Stimulated activated naive CD8-positive, alpha-beta T cell treated with anti-CD3 and anti-CD28 coated beads, Interleukin-15, Interleukin-2, amounts not matched to agents 100 ng/mL and 50 ng/mL, for 24 hours (primary cell): ENCODE results near the gene SP3.
A peak's percentile ranks its signal among the peaks of the same experiment; 100 is the strongest.
"Not testable (repeated sequence)": the region's sequence is repeated elsewhere in the genome, so short reads cannot be mapped to it uniquely, and the experiment has no call there.

Experiments
- H3K27ac Mint-ChIP-seq: one replicate; pipeline ENCODE4 v1.8.0; 2021; ENCODE audit warnings: mild to moderate bottlenecking, mixed read lengths
- H3K27me3 Mint-ChIP-seq: one replicate; pipeline ENCODE4 v1.8.0; 2021; ENCODE audit warnings: mixed read lengths
- H3K36me3 Mint-ChIP-seq: one replicate; pipeline ENCODE4 v1.8.0; 2021; ENCODE audit warnings: low read depth, mixed read lengths
- H3K4me1 Mint-ChIP-seq: one replicate; pipeline ENCODE4 v1.8.0; 2021; ENCODE audit warnings: low read depth, mixed read lengths
- H3K4me3 Mint-ChIP-seq: one replicate; pipeline ENCODE4 v1.8.0; 2021; ENCODE audit warnings: mild to moderate bottlenecking, mixed read lengths
- H3K9me3 Mint-ChIP-seq: one replicate; pipeline ENCODE4 v1.8.0; 2021; ENCODE audit warnings: mixed read lengths

The SP3 gene

DNA sequence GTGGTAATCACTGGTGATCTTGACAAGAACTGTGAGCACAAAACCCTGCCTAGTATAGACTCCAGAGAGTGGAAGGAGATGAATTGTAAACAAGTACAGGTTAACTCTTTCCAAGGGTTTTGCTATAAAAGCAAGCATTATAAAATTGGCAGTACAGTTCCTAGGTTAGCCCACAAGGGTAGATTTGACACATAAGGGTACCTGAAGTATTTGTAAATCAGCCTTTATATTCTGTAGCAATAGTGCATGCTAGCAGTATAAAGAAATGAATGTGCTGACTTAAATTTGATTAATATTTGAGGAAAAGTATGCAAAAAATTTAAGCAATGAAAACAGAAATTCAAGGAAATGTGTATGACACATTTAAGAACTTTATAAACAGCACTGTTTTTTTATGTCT, 42.4 kb downstream of the SP3 start:
- no peak overlapping the region for H3K27ac Mint-ChIP-seq
- H3K27me3 Mint-ChIP-seq = no peaks in the 10 kb centered on the region
- H3K9me3 Mint-ChIP-seq = no peaks in the 10 kb centered on the region
- peaks cover 74% of the 10 kb centered on the region for H3K4me1 Mint-ChIP-seq
- H3K4me3 Mint-ChIP-seq = no peak overlapping the region
- peaks cover 52% of the 10 kb centered on the region for H3K36me3 Mint-ChIP-seq

DNA sequence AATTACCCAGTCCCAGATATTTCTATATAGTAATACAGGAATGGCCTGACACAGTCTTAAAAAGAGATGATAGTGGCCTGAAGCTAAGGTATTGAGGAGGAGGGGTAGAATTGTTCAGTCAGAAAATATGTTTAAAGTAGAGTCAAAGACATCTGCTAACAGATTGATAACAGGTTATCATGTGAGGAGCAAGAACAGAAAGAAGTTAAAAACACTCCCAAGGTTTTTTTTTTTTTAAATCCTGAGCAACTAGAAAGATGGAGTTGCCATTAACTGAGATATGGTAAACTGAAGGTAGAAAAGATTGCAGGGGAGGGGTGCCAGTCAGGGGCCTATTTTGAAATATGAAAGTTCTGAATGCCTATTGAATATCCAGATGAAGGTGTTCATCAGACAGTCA, 43.1 kb downstream of the SP3 start:
- H3K27me3 Mint-ChIP-seq = no peaks in the 10 kb centered on the region
- H3K4me1 Mint-ChIP-seq = peaks cover 71% of the 10 kb centered on the region
- no peak overlapping the region for H3K27ac Mint-ChIP-seq
- no peaks in the 10 kb centered on the region for H3K9me3 Mint-ChIP-seq
- H3K4me3 Mint-ChIP-seq = no peak overlapping the region
- H3K36me3 Mint-ChIP-seq = peaks cover 57% of the 10 kb centered on the region

DNA sequence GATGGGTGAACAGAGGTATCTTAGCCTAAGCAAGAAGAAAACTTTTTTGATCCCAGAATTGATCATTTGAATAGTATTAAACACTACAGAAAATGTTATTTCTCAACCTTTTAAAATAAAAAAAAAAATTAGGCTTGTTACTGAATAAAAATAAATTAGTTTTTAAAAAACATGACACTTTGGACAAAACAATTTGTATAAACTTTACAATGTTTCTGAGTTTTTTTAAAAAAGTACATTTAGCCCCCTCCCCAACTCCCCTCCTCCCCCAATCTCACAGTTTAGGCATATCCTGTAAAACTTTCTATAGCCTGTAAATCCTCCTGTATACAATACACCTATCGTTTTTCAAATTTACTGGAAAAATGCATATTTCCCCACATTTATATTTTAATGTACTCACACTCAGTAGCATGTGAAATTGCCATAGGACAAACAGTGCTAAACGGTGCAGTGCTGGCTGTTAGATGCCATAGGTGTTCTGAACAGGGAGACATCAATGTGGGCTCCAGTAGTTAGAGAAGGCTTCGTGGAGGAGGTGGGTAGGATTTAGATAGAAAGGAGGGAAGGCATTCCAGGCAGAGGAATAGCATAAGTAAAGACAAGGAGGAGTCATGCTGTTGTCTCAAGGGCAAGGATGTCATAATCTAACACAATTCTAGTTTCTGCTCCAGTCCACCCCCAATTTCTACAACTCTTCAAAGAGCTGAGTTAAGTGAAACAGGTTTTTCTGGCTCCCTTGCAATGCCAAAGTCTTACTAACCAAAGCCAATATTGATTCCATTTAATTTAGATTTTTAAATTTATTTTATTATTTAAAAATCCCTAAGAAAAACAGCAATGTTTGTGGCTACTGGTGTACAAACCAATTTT, 50.9 kb downstream of the SP3 start:
- H3K27me3 Mint-ChIP-seq = no peaks in the 10 kb centered on the region
- H3K27ac Mint-ChIP-seq = no peak overlapping the region
- peaks cover 84% of the 10 kb centered on the region for H3K36me3 Mint-ChIP-seq
- H3K9me3 Mint-ChIP-seq = no peaks in the 10 kb centered on the region
- H3K4me1 Mint-ChIP-seq = peaks cover 10% of the 10 kb centered on the region
- no peak overlapping the region for H3K4me3 Mint-ChIP-seq

DNA sequence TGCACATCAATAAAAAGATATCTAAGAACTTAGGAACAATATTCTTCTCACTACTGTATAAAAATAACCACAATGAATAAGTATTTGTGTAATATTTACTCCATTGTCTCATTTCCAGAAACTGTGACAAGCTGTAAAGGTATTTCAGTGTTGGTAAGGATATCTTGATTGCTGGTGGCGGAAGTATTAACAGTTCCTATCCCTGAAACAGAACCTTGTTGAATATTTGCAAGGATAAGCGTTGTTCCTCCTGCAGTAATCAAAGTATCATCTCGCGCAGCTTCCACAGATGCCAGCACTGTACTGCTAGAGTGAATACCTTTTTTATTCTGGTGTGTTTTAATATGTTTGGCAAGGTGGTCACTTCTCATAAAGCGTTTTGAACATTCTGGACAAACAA, 55.3 kb downstream of the SP3 start:
- Mint-ChIP-seq H3K9me3 (no peaks in the 10 kb centered on the region), H3K36me3 (peaks cover 92% of the 10 kb centered on the region), H3K4me1 (peaks cover 5% of the 10 kb centered on the region), H3K27ac (no peak overlapping the region), H3K4me3 (no peak overlapping the region), H3K27me3 (no peaks in the 10 kb centered on the region)

DNA sequence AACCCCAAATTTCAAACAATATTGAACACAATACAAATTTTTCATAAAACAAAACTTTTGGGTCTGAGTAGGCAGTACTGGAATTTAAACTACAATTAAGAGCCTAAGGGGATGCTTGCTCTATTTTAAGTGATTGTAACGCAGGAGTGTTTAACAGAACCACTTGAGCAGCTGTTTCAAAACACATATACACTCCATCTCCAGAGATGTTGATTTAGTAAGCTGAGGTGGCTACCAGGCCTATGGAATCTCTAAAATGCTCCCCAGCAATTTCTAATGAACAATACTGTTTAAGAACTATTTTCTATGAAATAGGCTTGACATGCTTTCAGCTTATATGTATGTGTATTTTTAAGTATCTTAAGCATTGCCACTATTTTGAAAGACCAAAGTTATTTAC, 58.5 kb downstream of the SP3 start:
- Mint-ChIP-seq H3K27me3 (no peaks in the 10 kb centered on the region), H3K4me1 (no peaks in the 10 kb centered on the region), H3K27ac (no peak overlapping the region), H3K9me3 (no peaks in the 10 kb centered on the region), H3K4me3 (no peak overlapping the region), H3K36me3 (peaks cover 82% of the 10 kb centered on the region)

DNA sequence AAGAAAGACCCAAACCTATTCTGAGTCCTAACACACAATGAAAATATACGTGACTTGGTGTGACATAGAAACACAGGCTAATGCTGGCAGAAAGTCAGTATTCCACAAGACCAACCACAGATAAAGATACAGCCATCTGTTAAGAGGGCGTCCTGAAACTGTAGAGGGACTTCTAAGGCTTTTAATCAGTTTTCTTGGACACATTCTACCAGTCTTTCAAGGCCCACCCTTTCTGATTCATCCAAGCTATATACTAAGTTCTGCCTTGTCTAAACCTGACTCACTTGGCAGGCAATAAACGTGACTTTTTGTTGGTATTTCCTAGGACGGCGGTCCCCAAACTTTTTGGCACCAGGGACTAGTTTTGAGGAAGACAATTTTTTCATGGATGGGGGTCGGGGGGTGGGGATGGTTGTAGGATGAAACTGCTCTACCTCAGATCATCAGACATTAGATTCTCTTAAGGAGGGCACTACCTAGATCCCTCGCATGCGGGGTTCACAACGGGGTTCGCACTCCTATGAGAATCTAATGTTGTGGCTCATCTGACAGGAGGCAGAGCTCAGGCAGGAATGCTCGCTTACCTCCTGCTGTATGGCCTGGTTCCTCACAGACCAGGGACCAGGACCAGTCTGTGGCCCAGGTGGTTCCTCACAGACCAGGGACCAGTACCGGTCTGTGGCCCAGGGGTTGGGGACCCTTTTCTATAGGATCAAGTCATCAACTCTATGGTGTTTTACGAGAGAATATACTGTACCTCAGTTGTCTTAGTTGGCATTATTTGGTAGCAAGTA, 61.4 kb downstream of the SP3 start:
- H3K9me3 Mint-ChIP-seq = no peaks in the 10 kb centered on the region
- peaks cover 7% of the 10 kb centered on the region for H3K4me1 Mint-ChIP-seq
- peaks cover 60% of the 10 kb centered on the region for H3K36me3 Mint-ChIP-seq
- H3K4me3 Mint-ChIP-seq = no peak overlapping the region
- H3K27me3 Mint-ChIP-seq = no peaks in the 10 kb centered on the region
- H3K27ac Mint-ChIP-seq = no peak overlapping the region

DNA sequence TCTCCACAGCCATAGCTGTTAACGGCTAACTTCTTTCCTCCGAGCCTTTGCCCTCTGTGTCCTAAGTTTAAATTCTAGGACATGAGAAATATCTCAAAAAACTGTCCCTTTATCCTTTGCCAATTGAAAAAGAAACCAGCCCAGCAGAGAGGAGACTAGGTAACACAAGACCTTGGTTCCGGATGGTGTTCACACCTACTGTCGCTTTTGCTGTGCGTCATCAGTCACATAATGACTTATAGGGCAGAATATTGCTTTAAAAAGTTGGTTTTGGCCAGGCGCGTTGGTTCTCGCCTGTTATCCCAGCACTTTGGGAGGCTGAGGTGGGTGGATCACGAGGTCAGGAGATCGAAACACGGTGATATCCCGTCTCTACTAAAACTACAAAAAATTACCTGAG, 66.2 kb downstream of the SP3 start:
- Mint-ChIP-seq H3K4me3 (no peak overlapping the region), H3K9me3 (no peaks in the 10 kb centered on the region), H3K36me3 (peaks cover 19% of the 10 kb centered on the region), H3K4me1 (peaks cover 42% of the 10 kb centered on the region), H3K27ac (peak overlapping the region; percentile 58), H3K27me3 (no peaks in the 10 kb centered on the region)

DNA sequence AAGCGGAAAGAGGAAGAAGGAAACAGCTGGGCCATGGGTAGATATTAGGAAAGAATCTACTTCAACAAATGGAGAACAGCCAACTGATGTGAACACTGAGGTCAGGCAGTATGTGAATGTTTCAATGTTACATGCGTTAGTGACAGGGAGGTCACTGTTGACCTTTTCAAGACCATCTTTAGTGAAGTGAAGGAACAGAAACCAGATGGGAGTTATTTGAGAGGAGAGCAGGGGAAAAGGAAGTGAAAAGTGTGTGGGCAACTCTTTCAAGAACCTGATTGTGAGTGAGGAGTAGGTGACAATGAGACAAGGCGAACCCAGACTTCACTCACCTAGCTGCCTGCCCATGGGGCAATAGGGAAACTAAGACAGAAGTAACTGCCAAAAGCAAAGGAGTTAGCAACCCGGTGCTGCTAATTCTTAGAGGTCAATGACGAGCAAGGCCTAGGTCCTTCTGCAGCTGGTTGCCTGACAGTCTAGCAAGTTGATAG, 67.0 kb downstream of the SP3 start:
- no peaks in the 10 kb centered on the region for H3K27me3 Mint-ChIP-seq
- H3K4me1 Mint-ChIP-seq = peaks cover 42% of the 10 kb centered on the region
- H3K4me3 Mint-ChIP-seq = no peak overlapping the region
- H3K27ac Mint-ChIP-seq = peak overlapping the region; percentile 51
- peaks cover 16% of the 10 kb centered on the region for H3K36me3 Mint-ChIP-seq
- H3K9me3 Mint-ChIP-seq = no peaks in the 10 kb centered on the region

DNA sequence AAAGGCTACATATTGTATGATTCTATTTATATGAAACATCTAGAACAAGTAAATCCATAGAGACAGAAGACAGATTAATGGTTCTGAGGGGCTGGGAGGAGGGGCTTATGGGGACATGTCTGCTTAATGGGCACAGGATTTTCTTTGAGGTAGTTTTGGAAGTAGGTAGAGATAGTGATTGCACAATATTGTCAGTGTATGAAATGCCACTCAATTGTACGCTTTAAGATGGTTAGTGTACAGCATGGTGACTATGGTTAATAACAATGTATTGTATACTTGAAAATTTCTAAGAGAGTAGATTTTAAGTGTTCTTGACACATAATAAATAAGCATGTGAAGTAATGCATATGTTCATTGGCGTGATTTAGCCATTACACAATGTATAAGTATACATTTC, 68.4 kb downstream of the SP3 start:
- H3K27me3 Mint-ChIP-seq = peaks cover under 1% of the 10 kb centered on the region
- H3K36me3 Mint-ChIP-seq = peaks cover 11% of the 10 kb centered on the region
- H3K9me3 Mint-ChIP-seq = no peaks in the 10 kb centered on the region
- H3K4me1 Mint-ChIP-seq = peaks cover 50% of the 10 kb centered on the region
- no peak overlapping the region for H3K27ac Mint-ChIP-seq
- no peak overlapping the region for H3K4me3 Mint-ChIP-seq

DNA sequence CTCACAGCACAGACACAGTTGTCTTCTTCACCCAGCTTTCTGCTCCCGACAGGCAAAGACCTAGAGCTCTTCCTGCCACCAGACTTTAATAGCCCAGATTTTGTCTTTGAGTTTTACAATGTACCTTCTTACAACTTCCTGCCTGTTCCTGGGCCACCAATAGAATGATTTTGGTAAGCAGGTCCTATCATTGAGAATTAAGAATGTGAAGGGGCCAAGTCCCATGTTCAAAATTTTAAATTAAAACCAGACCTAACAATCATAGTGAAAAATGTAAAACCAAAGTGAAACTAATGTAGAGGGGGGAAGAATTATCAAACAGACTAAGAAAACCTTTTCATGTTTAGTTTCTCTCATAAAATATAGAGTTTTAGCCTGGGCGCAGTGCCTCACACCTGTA, 72.8 kb downstream of the SP3 start:
- H3K9me3 Mint-ChIP-seq = peaks cover 10% of the 10 kb centered on the region
- H3K27me3 Mint-ChIP-seq = peaks cover 4% of the 10 kb centered on the region
- H3K4me1 Mint-ChIP-seq = peaks cover 30% of the 10 kb centered on the region
- no peak overlapping the region for H3K27ac Mint-ChIP-seq
- H3K36me3 Mint-ChIP-seq = no peaks in the 10 kb centered on the region
- no peak overlapping the region for H3K4me3 Mint-ChIP-seq

DNA sequence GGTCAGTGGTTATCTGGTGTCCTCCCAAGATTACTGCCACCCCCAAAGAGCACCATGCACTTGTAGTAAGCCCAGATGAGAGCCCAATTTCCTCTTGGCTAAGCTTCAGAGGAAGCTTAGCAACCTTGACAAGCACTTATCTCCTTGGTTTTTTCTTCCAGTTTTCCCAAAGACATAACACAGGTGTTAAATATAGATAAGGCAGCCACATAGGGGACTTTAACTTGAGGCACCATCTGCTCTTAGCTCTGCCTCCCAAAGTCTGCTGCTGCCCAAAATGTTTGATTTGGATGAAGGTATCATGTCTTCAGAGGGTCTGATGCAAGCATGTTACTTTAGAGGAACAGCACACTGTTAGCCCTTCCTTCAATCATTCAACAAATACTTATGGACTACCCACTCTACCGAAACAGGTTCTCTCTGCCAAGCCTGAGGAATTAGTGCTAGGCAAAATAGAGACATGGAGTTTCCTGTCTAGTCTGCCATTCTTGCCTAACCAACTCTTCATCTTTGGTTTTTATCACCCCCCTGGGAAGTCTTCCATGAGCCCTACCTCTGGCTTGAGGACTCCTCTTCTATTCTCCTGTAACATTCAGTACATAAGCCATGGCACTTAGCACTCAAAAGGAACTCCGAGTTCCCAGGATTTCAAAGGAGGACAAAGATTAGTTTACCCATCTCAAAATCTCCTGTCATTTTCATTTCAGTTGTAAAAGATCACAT, 73.7 kb downstream of the SP3 start:
- Mint-ChIP-seq H3K9me3 (peaks cover 10% of the 10 kb centered on the region), H3K36me3 (no peaks in the 10 kb centered on the region), H3K27ac (no peak overlapping the region), H3K4me3 (no peak overlapping the region), H3K4me1 (peaks cover 24% of the 10 kb centered on the region), H3K27me3 (peaks cover 11% of the 10 kb centered on the region)

DNA sequence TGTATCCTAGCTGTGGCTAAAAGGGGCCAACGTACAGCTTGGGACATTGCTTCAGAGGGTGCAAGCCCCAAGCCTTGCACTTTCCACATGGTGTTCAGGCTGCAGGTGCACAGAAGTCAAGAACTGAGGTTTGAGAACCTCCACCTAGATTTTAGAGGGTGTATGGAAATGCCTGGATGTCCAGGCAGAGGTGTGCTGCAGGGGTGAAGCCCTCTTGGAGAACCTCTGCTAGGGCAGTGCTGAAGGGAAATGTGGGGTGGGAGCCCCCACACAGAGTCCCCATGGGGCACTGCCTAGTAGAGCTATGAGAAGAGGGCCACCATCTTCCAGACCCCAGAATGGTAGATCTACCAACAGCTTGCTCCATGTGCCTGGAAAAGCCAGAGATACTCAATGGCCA, 75.7 kb downstream of the SP3 start:
- Mint-ChIP-seq H3K27me3 (peaks cover 13% of the 10 kb centered on the region), H3K4me1 (peaks cover 13% of the 10 kb centered on the region), H3K9me3 (peaks cover 10% of the 10 kb centered on the region)
- not testable (repeated sequence) for H3K27ac Mint-ChIP-seq, H3K4me3 Mint-ChIP-seq, H3K36me3 Mint-ChIP-seq

DNA sequence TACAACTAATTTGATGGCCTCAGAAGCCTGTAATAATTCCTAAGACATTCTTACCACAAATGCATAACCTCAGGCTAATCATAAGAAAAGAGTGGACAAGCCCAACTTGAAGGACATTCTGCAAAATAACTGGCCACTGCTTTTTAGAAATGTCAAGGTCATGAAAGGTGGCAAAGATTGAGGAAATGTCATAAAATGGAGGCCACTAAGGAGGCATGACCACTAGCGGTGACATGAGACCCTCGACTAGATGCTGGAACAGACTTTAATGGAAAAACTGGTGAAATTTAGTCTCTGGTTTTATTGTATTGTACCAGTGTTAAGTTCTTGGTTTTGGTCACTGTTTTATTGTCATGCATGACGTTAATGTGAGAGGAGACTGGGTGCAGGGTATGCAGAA, 78.6 kb downstream of the SP3 start:
- peaks cover 10% of the 10 kb centered on the region for H3K9me3 Mint-ChIP-seq
- H3K36me3 Mint-ChIP-seq = no peaks in the 10 kb centered on the region
- H3K27ac Mint-ChIP-seq = no peak overlapping the region
- H3K27me3 Mint-ChIP-seq = peaks cover 13% of the 10 kb centered on the region
- H3K4me3 Mint-ChIP-seq = no peak overlapping the region
- no peaks in the 10 kb centered on the region for H3K4me1 Mint-ChIP-seq

DNA sequence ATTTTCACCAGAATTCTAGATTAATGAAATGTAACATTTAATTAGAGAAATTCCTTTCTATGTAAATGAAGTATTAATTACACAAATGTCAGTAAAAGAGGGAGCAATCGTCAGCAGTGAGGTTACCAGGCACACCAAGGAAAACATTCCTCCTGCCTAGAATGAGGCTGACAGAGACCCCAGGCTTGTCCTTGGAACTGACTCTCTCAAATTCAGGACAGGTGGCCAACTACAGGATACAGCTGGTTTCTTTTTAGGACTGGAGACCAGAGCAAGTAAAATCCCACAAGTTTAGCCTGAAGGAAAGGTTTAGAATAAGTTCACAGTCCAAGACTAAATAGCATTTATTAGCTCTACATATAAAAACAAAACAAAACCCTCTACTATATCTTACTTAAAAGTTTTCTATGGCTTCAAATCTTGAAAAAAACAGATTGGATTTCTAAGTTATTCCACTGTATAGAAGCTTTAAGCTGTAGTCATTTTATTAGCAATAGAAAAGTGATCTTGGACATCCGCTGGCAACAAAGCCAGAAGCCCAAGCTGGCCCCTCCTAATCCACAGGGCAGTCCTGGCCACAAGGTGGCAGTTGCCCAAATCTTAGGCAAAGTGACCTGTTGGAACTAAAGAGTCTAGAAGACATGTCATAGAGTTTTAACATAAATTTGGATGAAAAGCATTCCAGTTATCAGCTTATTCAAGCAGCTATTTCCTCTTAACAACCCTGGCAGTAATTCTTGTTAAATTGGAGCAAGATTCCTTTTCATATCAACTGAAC, 81.0 kb downstream of the SP3 start:
- no peak overlapping the region for H3K4me3 Mint-ChIP-seq
- H3K4me1 Mint-ChIP-seq = no peaks in the 10 kb centered on the region
- no peak overlapping the region for H3K27ac Mint-ChIP-seq
- peaks cover 6% of the 10 kb centered on the region for H3K9me3 Mint-ChIP-seq
- H3K36me3 Mint-ChIP-seq = no peaks in the 10 kb centered on the region
- peaks cover 32% of the 10 kb centered on the region for H3K27me3 Mint-ChIP-seq
